Bronchial epithelial cell (primary cell): ENCODE measurements around the gene PPP2R1B. TPM values are rescaled to one million over a fixed set of nuclear protein-coding genes. Genes with fewer than 3 reads are reported as not detected.

ENCODE experiments used
- DNase-seq: peaks from one replicate; pipeline ENCODE4 v3.0.0-alpha.2; 2010; ENCODE audit warnings: low read depth
- FAIRE-seq: peaks from 2 replicates; lab custom pipeline; 2011; peaks lifted over from hg19 to GRCh38; lab: Jason Lieb, UNC
- H3K27me3 ChIP-seq: 2 replicates; pipeline ENCODE4 v1.5.1; 2011; ENCODE audit warnings: low read length; ENCODE audit not compliant: control insufficient read depth, insufficient read depth
- H3K36me3 ChIP-seq: 2 replicates; pipeline ENCODE4 v1.5.1; 2011; ENCODE audit warnings: low read length; ENCODE audit not compliant: control insufficient read depth, insufficient read depth
- H3K4me3 ChIP-seq: 2 replicates; pipeline ENCODE4 v1.5.1; 2011; ENCODE audit warnings: mild to moderate bottlenecking, low read depth, low read length, control low read depth
- total RNA-seq: library from RNA; depleted of rRNA; stranded (reverse); fragments of >200 nt; gene quantifications from 2 replicates; pipeline ENCODE4 v1.2.1, GENCODE V29; 2014
- TF ChIP-seq, protein P1 (sequence below): IDR thresholded peaks from 2 replicates; pipeline ENCODE4 v1.5.1; 2011; ENCODE audit warnings: mild to moderate bottlenecking, moderate library complexity, low read length, control low read depth, inconsistent platforms; ENCODE audit not compliant: insufficient read depth, severe bottlenecking

PPP2R1B gene
- 26.1 and 27.8 TPM in 2 replicates for total RNA-seq

DNA sequence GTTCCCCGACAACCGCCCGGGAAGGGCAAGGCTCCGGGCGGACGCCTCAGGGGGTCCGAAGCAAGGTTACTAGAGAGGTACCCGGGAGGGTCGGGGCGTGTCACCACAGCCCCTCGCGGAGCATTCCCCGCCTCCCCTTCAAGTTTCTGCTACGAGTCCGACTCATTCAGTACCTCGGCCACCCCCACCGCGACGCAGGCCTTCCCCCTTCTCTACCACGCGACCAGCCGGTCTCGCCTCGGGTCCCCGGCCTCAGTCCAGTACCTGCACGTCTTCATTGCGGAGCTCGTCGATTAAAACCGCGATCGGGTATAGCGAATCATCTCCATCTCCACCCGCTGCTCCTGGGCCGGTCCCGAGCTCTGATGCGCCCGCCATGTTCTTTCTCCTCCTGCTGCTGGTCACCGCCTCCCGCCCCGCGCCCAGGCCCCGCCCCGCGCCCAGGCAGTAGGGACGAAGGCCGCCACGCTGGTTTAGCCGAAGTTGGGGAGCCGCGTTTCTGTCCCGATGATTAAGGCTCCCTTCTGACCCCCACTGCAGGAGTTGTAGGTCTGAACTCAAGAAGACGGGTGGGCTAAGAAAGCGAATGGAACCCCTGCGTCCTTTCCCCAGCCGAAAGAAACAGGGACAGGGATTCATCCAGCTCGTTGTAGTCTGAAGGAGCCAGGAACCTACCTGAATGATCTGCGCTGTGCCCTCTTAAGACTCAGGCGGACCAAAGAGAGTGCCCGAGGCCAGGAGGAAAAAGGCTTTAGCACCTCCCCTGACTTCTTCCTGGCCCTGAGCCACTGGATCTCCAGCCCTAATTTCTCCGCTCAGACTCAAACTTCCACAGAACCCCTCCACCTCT lies at the start of gene PPP2R1B:
Gene PPP2R1B (minus strand): TSS at position 406 of the 850 bp plus-strand sequence. CDS start 28 bp downstream, at position 378.
- Histone ChIP-seq H3K36me3 (peaks cover 5% of the 10 kb centered on the region), H3K4me3 (peak within 1 kb of the TSS; percentile 92), H3K27me3 (no peaks in the 10 kb centered on the region)
- no peak for FAIRE-seq
- TF ChIP-seq, protein P1, sequence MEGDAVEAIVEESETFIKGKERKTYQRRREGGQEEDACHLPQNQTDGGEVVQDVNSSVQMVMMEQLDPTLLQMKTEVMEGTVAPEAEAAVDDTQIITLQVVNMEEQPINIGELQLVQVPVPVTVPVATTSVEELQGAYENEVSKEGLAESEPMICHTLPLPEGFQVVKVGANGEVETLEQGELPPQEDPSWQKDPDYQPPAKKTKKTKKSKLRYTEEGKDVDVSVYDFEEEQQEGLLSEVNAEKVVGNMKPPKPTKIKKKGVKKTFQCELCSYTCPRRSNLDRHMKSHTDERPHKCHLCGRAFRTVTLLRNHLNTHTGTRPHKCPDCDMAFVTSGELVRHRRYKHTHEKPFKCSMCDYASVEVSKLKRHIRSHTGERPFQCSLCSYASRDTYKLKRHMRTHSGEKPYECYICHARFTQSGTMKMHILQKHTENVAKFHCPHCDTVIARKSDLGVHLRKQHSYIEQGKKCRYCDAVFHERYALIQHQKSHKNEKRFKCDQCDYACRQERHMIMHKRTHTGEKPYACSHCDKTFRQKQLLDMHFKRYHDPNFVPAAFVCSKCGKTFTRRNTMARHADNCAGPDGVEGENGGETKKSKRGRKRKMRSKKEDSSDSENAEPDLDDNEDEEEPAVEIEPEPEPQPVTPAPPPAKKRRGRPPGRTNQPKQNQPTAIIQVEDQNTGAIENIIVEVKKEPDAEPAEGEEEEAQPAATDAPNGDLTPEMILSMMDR: no peak
- DNase-seq: peak; percentile 74

DNA sequence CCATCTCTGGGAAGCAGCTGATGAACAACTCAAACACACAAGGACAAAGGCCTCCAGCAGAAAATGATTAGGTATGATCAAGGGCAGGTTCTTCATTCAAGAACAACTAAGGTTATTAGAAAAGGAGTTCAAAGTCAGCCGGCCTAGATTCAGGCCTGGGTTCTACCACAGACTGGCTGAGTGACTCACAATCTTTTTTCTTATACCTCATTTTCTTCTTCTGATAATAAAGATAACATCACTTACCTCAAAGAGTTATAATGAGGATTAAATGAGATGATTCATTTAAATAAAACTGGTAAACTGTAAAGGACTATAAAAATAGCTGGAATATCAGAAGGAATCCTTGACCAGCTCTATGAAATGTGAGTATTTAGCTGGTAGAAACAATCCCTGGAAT lies 49.3 kb upstream of the PPP2R1B start:
- no peak for FAIRE-seq
- H3K36me3 ChIP-seq: no peaks in the 10 kb centered on the region
- TF ChIP-seq, protein P1: no peak

DNA sequence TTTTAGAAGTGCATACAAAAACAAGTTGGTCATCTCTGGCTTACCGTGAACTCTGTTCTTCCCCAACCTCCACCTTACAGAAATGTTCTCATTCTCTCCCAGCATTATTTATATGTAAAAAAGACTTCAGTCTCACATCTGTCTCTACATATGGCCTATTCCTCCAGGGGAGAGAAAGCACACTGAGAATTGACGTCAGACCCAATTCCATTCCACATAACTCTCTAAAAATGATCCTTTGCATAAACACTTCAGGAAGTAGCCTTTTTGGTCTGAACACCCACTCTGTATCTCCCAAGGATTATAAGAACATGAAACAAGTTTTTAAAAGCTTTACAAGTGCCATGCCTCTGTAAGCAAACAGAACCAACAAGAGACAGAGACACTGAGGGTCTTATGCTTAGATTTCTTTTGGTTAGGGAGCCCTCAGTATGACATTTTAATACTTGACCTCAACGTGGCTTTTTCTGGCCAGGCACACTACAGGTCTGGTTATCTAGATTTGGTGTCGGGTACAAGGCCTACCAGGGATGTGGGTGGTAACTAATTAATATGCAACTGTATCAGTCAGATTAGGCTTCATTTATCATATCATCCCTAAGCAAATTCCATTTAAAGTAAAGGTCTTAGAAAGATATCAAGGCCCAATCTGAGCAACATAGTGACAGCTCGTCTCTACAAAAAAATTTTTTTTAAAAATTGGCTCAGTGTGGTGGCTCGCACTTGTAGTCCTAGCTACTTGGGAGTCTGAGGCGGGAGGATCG lies 48.5 kb upstream of the PPP2R1B start:
- TF ChIP-seq, protein P1: no peak
- no peaks in the 10 kb centered on the region for H3K27me3 ChIP-seq
- FAIRE-seq (no peak), DNase-seq (no peak)
- no peaks in the 10 kb centered on the region for H3K36me3 ChIP-seq
- no peak overlapping the region for H3K4me3 ChIP-seq

More for the DNA sequence above, 49.3 kb upstream of the PPP2R1B start:
- DNase-seq: no peak
- Histone ChIP-seq H3K4me3 (no peak overlapping the region), H3K27me3 (no peaks in the 10 kb centered on the region)

GRCh38 chr11:111814106-111814505 lies 47.9 kb upstream of the PPP2R1B start:
- no peak for DNase-seq
- Histone ChIP-seq H3K36me3 (no peaks in the 10 kb centered on the region), H3K27me3 (no peaks in the 10 kb centered on the region), H3K4me3 (no peak overlapping the region)
- no peak for FAIRE-seq
- TF ChIP-seq, protein P1: no peak

GRCh38 chr11:111812211-111812610 lies 46.0 kb upstream of the PPP2R1B start:
- DNase-seq (no peak), FAIRE-seq (no peak)
- peaks cover 4% of the 10 kb centered on the region for H3K36me3 ChIP-seq
- TF ChIP-seq, protein P1: no peak
- no peaks in the 10 kb centered on the region for H3K27me3 ChIP-seq
- no peak overlapping the region for H3K4me3 ChIP-seq
